Epithelial cell of esophagus (primary cell): Measurements from ENCODE around the gene TP53RK.

Experiments used
- DNase-seq: peaks from one replicate; pipeline ENCODE4 v3.0.0; 2010; ENCODE audit warnings: low read depth
- H3K4me3 ChIP-seq: 2 replicates; pipeline ENCODE4 v1.5.1; 2011; ENCODE audit warnings: mild to moderate bottlenecking, low read length, control low read depth
- TF ChIP-seq, protein P1 (sequence below): IDR thresholded peaks from 2 replicates; pipeline ENCODE4 v1.5.1; 2011; ENCODE audit warnings: low read depth, mild to moderate bottlenecking, low read length, control low read depth, inconsistent platforms; ENCODE audit not compliant: insufficient read depth; ENCODE audit errors: missing control alignments

The TP53RK gene

GRCh38 chr20:46638134-46638897 lies 50.9 kb downstream of the TP53RK start:
- TF ChIP-seq, protein P1, sequence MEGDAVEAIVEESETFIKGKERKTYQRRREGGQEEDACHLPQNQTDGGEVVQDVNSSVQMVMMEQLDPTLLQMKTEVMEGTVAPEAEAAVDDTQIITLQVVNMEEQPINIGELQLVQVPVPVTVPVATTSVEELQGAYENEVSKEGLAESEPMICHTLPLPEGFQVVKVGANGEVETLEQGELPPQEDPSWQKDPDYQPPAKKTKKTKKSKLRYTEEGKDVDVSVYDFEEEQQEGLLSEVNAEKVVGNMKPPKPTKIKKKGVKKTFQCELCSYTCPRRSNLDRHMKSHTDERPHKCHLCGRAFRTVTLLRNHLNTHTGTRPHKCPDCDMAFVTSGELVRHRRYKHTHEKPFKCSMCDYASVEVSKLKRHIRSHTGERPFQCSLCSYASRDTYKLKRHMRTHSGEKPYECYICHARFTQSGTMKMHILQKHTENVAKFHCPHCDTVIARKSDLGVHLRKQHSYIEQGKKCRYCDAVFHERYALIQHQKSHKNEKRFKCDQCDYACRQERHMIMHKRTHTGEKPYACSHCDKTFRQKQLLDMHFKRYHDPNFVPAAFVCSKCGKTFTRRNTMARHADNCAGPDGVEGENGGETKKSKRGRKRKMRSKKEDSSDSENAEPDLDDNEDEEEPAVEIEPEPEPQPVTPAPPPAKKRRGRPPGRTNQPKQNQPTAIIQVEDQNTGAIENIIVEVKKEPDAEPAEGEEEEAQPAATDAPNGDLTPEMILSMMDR, result no peak
- no peak for DNase-seq

GRCh38 chr20:46637427-46638133 lies 51.7 kb downstream of the TP53RK start:
- no peak overlapping the region for H3K4me3 ChIP-seq
- DNase-seq, result no peak
- TF ChIP-seq, protein P1, result no peak

More at GRCh38 chr20:46638134-46638897, 50.9 kb downstream of the TP53RK start:
- no peak overlapping the region for H3K4me3 ChIP-seq

DNA sequence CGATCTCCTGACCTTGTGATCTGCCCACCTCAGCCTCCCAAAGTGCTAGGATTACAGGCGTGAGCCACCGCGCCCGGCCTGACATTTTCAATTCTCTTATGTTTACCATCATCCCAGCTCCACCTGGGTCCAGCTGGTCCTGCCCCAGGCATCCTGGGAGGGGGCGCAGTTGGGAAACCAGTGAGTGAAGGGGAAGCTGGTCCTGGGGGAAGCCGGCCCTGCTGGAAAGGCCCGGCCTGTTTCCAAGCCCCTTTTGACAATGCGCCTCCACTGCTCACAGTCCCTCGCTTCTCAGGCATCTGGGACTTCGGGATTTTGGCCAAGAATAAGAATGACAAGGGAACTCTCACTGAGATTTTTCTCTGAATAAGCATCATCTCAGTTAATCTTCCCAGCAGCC lies 52.2 kb downstream of the TP53RK start:
- TF ChIP-seq, protein P1, result no peak
- no peak overlapping the region for H3K4me3 ChIP-seq
- no peak for DNase-seq

DNA sequence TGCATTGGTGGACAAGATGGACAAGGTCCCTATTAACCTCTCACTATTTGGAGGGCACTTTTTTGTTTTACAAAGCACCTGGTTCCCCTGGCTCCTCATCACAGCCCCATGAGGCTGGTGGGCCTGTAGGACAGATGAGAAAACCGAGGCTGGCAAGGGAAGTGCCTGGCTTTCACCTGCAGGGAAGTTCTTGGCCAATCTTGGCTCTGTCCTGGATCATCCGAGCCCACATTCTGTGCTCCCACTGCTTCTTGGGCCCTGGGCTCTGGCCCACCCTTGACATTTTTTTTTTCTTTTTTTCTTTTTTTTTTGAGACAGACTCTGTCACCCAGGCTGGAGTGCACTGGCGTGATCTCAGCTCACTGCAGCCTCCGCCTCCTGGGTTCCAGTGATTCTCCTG lies 52.7 kb downstream of the TP53RK start:
- no peak overlapping the region for H3K4me3 ChIP-seq
- TF ChIP-seq, protein P1, result no peak

DNA sequence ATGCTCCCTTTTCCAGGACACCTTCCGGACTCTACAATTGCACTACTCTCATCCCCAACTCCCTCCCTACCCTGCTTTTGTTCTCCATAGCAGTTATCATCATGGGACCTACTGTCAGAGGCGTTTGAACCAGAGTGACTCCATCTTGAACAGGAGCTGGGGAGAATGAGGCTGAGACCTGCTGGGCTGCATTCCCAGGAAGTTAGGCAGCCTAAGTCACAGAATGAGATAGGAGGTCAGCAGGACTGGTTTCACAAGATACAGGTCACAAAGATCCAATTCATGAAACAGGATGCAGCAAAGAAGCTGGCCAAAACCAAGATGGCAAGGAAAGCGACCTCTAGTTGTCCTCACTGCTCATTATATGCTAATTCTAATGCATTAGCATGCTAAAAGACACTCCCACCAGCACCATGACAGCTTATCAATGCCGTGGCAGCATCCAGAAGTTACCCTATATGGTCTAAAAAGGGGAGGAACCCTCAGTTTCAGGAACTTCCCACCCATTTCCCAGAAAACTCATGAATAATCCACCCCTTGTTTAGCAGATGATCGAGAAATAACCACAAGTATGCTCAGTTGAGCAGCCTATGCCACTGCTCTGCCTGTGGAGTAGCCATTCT lies 53.6 kb downstream of the TP53RK start:
- TF ChIP-seq, protein P1, result no peak
- no peak overlapping the region for H3K4me3 ChIP-seq
- peak; percentile 44 for DNase-seq

More for the DNA sequence above, 52.7 kb downstream of the TP53RK start:
- DNase-seq, result no peak

GRCh38 chr20:46634528-46634927 lies 54.7 kb downstream of the TP53RK start:
- TF ChIP-seq, protein P1, result no peak
- H3K4me3 ChIP-seq, result no peak overlapping the region

More at GRCh38 chr20:46634528-46634927, 54.7 kb downstream of the TP53RK start:
- DNase-seq, result no peak
